Measurements from ENCODE around the gene AVPI1.

DNA sequence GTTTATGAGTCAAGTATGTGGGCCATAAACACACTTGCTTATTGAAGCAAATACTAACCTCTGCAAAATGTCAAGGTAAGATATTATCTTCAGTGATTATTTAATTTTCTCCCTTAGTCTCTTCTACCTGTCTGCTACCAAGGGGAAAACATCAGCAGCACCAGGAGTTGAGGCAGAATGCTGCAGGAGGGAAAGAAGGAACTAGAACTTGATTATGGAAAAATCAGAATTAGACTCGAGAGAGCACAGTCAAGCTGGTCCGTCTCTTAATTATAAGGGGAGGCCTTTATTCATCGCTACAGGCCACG is 45.0 kb upstream of the AVPI1 start:
- TF ChIP-seq ARNT (IDR thresholded peaks at IDR 0.05) (no peak), FOXM1 (IDR thresholded peaks at IDR 0.05; ENCODE audit: borderline replicate concordance) (no peak), BHLHE40 (IDR thresholded peaks at IDR 0.05; ENCODE audit: borderline replicate concordance) (no peak), SP1 (IDR thresholded peaks at IDR 0.05) (no peak), FOXK2 (IDR thresholded peaks at IDR 0.05) (no peak), TARDBP (IDR thresholded peaks at IDR 0.05) (no peak)
- TF ChIP-seq, protein P1, sequence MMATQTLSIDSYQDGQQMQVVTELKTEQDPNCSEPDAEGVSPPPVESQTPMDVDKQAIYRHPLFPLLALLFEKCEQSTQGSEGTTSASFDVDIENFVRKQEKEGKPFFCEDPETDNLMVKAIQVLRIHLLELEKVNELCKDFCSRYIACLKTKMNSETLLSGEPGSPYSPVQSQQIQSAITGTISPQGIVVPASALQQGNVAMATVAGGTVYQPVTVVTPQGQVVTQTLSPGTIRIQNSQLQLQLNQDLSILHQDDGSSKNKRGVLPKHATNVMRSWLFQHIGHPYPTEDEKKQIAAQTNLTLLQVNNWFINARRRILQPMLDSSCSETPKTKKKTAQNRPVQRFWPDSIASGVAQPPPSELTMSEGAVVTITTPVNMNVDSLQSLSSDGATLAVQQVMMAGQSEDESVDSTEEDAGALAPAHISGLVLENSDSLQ (IDR thresholded peaks at IDR 0.05), result no peak

Measured in HEK293T (cell line).